ENCODE data around the gene PACRG. TPM values are rescaled to one million over a fixed set of nuclear protein-coding genes. Genes with fewer than 3 reads are reported as not detected.

Gene PACRG
- polyA plus RNA-seq, 3 donors: not detected

DNA sequence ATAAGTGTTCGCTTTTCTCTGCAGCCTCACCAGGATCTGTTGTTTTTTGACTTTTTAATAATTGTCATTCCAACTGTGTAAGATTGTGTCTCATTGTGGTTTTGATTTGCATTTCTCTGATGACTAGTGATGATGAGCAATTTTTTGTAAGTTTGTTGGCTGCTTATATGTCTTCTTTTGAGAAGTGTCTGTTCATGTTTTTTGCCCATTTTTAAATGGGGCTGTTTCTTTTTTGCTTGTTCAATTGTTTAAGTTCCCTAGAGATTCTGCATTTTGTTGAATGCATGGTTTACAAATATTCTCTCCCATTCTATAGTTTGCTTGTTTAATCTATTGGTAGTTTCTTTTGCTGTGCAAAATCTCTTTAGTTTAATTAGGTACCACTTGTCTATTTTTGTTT is 295.9 kb downstream of the PACRG start:
- intact Hi-C loops (cut with micrococcal nuclease): no loop called here
- TF ChIP-seq, protein P1, sequence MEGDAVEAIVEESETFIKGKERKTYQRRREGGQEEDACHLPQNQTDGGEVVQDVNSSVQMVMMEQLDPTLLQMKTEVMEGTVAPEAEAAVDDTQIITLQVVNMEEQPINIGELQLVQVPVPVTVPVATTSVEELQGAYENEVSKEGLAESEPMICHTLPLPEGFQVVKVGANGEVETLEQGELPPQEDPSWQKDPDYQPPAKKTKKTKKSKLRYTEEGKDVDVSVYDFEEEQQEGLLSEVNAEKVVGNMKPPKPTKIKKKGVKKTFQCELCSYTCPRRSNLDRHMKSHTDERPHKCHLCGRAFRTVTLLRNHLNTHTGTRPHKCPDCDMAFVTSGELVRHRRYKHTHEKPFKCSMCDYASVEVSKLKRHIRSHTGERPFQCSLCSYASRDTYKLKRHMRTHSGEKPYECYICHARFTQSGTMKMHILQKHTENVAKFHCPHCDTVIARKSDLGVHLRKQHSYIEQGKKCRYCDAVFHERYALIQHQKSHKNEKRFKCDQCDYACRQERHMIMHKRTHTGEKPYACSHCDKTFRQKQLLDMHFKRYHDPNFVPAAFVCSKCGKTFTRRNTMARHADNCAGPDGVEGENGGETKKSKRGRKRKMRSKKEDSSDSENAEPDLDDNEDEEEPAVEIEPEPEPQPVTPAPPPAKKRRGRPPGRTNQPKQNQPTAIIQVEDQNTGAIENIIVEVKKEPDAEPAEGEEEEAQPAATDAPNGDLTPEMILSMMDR (IDR thresholded peaks at IDR 0.05): no peak
- DNase-seq: no peak
- Histone ChIP-seq H3K27me3 (ENCODE audit: control insufficient read depth in 2 of 2, insufficient read depth in 2 of 2, low read length in 2 of 2) (no peaks in the 10 kb centered on the region), H3K36me3 (replicated peaks in 1 of 2; ENCODE audit: control insufficient read depth in 1 of 2, insufficient read depth in 2 of 2, low read length in 2 of 2) (no peaks in the 10 kb centered on the region), H3K79me2 (ENCODE audit: insufficient read depth, low read length) (no peaks in the 10 kb centered on the region), H2AFZ (ENCODE audit: insufficient read depth, low read depth, low read length, poor library complexity, severe bottlenecking) (no peak overlapping the region), H4K20me1 (ENCODE audit: insufficient read depth, low read length) (no peaks in the 10 kb centered on the region), H3K4me3 (replicated peaks in 1 of 3; ENCODE audit: low read depth in 2 of 3, low read length in 3 of 3) (no peak overlapping the region), H3K9me3 (replicated peaks in 1 of 2; ENCODE audit: control insufficient read depth in 1 of 2, insufficient read depth in 1 of 2, low read length in 2 of 2) (peaks cover 40 to 52% of the 10 kb centered on the region in 2 donors), H3K9ac (ENCODE audit: insufficient read depth, low read length, poor library complexity, severe bottlenecking) (no peak overlapping the region), H3K4me2 (replicated peaks; ENCODE audit: extremely low read depth, low read length, poor library complexity, severe bottlenecking) (no peak overlapping the region), H3K27ac (ENCODE audit: low read depth in 1 of 2, low read length in 2 of 2) (no peak overlapping the region), H3K4me1 (ENCODE audit: control insufficient read depth in 1 of 2, insufficient read depth in 2 of 2, low read length in 2 of 2) (no peaks in the 10 kb centered on the region)
- H3K4me3 Mint-ChIP-seq: no peak overlapping the region
- H3K4me1 Mint-ChIP-seq: no peaks in the 10 kb centered on the region
- no peaks in the 10 kb centered on the region for H3K36me3 Mint-ChIP-seq
- no peak overlapping the region for H3K27ac Mint-ChIP-seq
- peaks cover 9 to 30% (median 25%) of the 10 kb centered on the region in 7 donors for H3K9me3 Mint-ChIP-seq
- no peaks in the 10 kb centered on the region for H3K27me3 Mint-ChIP-seq (ENCODE audit: low read depth in 3 of 3)
- WGBS (ENCODE audit: insufficient coverage): no CpG with 5 or more reads among the region's 1 CpG

DNA sequence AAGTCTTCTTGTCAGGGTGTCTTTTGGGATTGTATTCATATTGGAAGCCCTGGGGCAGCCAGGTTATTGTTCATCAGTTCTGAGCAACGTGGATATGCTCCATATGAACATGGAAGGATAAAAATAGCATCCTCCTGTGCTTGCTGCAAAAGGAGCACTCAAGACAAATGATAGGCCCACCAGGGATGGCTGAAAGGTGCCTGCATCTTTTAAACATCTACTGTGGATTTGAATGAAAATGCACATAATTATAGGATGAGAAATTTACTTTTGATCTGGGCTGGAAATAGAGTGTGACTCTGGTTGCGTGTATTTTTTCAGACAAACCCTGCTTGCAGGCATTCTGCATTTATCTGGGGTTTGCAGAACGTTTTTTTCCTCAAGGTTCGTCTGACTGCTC is 299.1 kb downstream of the PACRG start:
- intact Hi-C loops (cut with micrococcal nuclease): no loop called here
- H3K36me3 Mint-ChIP-seq: no peaks in the 10 kb centered on the region
- Histone ChIP-seq H3K4me1 (ENCODE audit: control insufficient read depth in 1 of 2, insufficient read depth in 2 of 2, low read length in 2 of 2) (no peaks in the 10 kb centered on the region), H3K4me3 (replicated peaks in 1 of 3; ENCODE audit: low read depth in 2 of 3, low read length in 3 of 3) (no peak overlapping the region), H2AFZ (ENCODE audit: insufficient read depth, low read depth, low read length, poor library complexity, severe bottlenecking) (no peak overlapping the region), H3K9ac (ENCODE audit: insufficient read depth, low read length, poor library complexity, severe bottlenecking) (no peak overlapping the region), H3K27ac (ENCODE audit: low read depth in 1 of 2, low read length in 2 of 2) (no peak overlapping the region), H3K4me2 (replicated peaks; ENCODE audit: extremely low read depth, low read length, poor library complexity, severe bottlenecking) (no peak overlapping the region), H3K9me3 (replicated peaks in 1 of 2; ENCODE audit: control insufficient read depth in 1 of 2, insufficient read depth in 1 of 2, low read length in 2 of 2) (peaks cover 36 to 59% of the 10 kb centered on the region in 2 donors), H3K27me3 (ENCODE audit: control insufficient read depth in 2 of 2, insufficient read depth in 2 of 2, low read length in 2 of 2) (no peaks in the 10 kb centered on the region), H4K20me1 (ENCODE audit: insufficient read depth, low read length) (no peaks in the 10 kb centered on the region), H3K79me2 (ENCODE audit: insufficient read depth, low read length) (no peaks in the 10 kb centered on the region), H3K36me3 (replicated peaks in 1 of 2; ENCODE audit: control insufficient read depth in 1 of 2, insufficient read depth in 2 of 2, low read length in 2 of 2) (no peaks in the 10 kb centered on the region)
- H3K4me3 Mint-ChIP-seq: no peak overlapping the region
- no peaks in the 10 kb centered on the region for H3K4me1 Mint-ChIP-seq
- TF ChIP-seq, protein P1 (IDR thresholded peaks at IDR 0.05): no peak
- WGBS (ENCODE audit: insufficient coverage): 86% methylated on average over 1 of the region's 4 CpGs
- no peak for DNase-seq
- peaks cover 6 to 32% (median 14%) of the 10 kb centered on the region in 7 donors for H3K9me3 Mint-ChIP-seq
- no peaks in the 10 kb centered on the region for H3K27me3 Mint-ChIP-seq (ENCODE audit: low read depth in 3 of 3)
- no peak overlapping the region for H3K27ac Mint-ChIP-seq
